GM18861 (cell line): ENCODE results near the gene TNFRSF25.
"Not testable (repeated sequence)": the region's sequence is repeated elsewhere in the genome, so short reads cannot be mapped to it uniquely, and the experiment has no call there.

Experiments used
- ATAC-seq: cut with Tn5 transposase; IDR thresholded peaks from one replicate; pipeline ENCODE4 v1.9.1; 2021; ENCODE audit not compliant: unreplicated experiment

TNFRSF25 gene

GRCh38 chr1:6502000-6502891 is 36.3 kb upstream of the TNFRSF25 start:
- no peak for ATAC-seq

GRCh38 chr1:6501279-6501813 is 35.4 kb upstream of the TNFRSF25 start:
- ATAC-seq: no peak

DNA sequence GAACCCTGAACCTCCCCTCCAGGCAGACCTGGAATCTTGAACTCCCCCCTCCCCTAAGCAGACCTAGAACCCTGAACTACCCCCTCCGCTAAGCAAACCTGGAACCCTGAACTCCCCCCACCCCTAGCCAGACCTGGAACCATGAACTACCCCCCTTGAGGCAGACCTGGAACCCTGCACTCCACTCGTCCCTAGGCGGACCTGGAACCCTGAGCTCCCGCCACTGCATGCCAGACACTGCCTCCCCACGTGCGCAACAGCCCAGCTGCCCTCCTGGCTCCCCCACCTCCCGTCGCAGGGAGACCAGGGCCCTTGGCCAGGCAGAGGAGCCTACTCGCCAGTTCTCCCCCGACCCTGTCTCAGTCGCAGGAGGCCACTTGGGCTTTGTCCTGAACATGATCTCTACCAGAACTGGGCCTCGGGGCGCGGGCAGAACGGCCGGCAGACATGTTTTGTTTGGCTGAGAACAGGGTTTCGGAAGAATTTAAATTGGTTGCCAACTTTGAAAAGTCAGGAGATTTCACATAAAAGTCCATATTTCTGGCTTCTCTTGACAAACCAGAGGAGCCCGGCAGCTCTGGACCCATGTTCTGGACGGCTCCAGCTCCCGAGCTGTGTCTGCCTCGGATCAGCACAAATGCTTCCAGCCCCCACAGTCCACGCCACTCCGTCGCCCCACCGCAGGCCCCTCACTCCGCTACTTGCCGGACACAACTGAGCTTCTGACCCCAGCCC is 34.7 kb upstream of the TNFRSF25 start:
- no peak for ATAC-seq

DNA sequence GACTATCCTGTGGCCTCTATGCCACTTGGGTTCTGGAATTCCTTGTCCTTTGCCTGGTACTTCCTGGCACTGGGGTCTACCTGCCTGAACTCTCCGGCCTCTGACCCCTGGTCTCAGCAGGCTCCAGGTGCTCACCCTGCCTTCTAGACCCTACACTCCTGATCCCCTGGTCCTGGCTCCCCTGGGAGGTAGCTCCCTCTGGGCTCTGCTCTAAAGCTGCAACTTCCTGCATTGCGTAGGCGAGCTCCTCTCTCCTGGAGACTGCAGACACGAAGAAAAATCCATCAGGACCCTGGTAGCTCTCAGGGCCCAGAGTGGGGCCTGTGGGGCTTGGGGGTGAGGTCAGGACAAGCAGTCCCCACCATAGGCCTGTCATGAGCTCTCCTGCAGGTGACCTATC is 33.3 kb upstream of the TNFRSF25 start:
- no peak for ATAC-seq

- ATAC-seq: no peak
These were observed 32.7 kb upstream of the TNFRSF25 start for GRCh38 chr1:6498576-6499111.

DNA sequence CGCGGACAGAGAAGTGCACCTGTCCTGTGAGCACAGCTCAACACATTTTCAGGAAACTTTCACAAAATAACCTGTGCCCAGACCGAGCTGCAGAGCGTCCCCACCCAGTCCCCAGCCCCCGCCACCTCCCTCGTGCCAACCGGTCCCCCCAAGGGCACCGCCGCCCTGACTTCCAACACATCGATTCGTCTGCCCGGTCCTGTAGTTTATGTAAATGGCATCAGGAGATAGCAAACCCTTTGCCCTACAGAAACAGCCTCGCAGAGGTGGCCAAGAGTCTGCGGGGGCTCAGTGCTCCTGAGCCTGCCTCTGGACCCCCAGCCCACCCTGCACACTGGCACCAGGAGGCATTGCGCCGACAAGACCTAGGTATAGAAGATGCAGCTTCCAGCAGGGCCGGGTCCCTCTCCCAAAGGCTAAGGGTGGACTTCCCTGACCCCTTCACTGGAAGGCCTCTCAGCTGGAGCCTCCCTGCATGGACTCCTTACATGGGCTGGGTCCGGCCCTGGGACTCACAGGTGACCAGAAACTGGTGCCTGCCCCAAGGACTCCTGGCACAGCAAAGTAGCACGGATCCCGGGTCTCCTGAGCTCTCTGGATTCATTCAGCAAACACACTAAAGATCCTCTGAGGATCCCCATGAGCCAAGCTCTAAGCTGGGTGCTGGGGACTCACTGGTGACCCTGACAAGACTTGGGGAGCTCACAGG is 32.0 kb upstream of the TNFRSF25 start:
- no peak for ATAC-seq

- ATAC-seq: no peak
These were observed 31.4 kb upstream of the TNFRSF25 start for GRCh38 chr1:6497215-6497866.

DNA sequence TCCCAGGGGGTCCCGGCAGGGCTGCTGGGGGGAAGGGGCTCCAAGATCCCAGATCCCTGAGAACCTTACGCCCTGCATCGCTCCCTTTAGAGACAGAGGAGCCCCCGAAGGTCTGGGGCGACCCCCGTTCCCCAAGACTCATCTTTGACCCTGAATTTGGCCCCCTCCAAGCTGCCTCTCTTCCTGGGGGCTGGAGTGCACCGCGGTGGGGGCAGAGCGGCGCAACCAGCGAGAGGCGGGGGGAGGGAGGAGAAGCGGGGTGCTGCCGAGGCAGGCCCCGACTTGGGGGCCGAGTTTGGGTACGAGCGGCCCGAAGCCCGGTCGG is 30.9 kb upstream of the TNFRSF25 start:
- ATAC-seq: no peak

GRCh38 chr1:6496365-6496721 is 30.4 kb upstream of the TNFRSF25 start:
- ATAC-seq: no peak

DNA sequence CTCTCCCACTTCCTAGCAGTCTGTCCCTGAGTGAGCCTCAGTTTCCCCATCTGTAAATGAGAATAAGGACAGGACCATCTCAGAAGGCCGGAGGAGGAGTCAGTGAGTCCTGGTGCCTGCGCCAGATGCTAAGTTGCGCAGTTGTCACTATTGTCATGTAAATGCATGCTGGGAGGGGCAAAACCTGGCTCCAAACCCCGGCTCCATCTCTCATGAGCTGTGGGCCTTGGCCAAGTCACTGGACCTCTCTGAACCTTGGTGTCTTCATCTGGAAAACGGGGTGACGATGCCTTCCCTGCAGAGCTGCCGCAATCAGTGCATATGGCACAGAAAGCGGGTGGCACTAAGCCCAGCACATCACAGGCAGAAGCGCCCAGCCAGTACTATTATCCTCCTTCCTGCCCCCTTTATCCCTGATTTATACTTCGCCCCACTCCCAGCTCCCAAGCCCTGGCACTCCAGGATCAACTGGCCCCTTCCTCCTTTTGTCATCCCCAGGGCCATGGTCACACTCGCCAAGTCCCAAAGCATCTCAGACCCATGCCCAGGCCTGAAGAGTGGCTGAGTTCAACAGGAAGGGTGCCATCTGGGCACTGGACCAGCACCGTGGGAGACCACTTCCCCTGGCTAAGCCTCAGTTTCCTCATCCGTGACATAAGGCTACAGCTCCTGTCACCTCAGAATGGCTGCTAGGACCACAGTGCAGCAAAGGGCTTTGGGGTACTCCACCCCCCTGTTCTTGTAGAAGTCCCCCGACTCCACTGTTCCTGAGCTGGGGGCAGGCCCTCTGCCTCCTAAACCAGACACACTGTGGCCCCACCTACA is 29.8 kb upstream of the TNFRSF25 start:
- no peak for ATAC-seq

GRCh38 chr1:6495041-6495441 is 29.1 kb upstream of the TNFRSF25 start:
- no peak for ATAC-seq

DNA sequence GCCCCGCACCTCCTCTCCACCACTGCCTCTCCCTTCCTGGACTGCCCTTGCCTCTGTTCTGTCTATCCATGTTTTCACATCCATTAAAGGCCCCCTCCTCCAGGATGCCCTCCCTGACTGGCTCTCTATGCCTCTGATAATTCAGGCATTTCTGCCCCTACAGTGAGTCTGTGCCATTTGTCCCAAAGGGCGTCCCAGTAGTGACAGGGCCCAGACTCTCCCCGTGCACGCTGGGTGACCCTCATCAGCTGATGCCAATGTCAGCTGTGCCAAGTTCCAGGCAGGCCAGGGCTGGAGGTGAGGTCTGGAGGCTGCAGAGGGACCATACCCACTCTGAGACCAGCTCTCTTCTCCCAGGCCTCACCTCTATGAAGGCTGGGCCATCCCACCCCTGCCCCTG is 28.7 kb upstream of the TNFRSF25 start:
- ATAC-seq: no peak

DNA sequence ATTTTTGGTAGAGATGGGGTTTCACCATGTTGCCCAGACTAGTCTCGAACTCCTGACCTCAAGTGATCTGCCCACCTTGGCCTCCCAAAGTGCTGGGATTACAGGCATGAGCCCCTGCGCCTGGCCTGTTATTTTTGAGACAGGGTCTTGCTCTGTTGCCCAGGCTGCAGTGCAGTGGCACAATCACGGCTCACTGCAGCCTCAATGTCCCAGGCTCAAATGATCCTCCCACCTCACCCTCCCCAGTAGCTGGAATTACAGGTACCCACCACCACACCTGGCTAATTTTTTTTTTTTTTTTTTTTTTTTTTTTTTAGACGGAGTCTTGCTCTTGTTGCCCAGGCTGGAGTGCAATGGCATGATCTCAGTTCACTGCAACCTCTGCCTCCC is 27.9 kb upstream of the TNFRSF25 start:
- not testable (repeated sequence) for ATAC-seq

- no peak for ATAC-seq
These were observed 26.0 kb upstream of the TNFRSF25 start for GRCh38 chr1:6491966-6492365.

DNA sequence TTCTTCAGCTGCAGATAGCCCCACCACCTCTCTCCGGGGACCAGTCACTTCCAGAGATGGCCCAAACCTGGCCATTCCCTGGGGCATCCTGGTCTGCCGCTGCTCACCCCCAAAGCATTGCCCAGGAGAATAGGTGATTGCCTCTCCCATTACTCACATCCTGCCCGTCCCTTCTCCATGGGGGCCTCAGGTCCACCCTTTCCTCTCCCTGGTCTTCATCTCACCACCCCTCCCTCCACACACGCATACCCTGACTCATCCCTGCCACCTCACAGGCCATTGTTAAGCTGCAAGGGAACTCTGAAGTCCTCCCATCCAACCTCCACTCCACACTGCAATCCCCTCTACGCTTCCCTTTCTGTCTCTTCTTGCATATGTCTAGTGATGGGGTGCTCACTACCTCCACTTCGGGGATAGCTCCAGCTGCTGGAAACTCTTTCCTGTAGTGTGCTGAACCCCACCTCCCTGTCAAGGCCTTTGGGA is 25.5 kb upstream of the TNFRSF25 start, which contains the start of gene PLEKHG5:
PLEKHG5 (minus strand) TSS at position 188 of the 483 bp plus-strand sequence. CDS start 14,096 bp downstream, outside the sequence.
- ATAC-seq: no peak

DNA sequence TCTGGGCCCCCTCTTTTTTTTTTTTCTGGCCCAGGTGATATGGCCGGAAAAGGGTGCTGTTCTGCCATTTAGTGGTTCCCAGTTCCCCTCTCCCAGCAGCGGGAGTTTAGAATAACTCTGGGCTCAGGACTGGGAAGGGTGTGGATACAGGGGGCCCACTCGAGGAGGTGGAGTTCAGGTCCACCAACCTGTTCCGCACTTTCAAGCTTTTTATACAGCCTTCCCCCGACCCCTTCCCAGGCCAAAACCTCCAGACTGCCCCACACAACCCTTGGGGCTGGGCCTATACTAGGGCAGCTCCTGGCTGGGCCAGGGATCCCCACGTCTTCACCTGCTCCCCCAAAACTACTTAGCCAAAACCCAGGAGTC is 25.1 kb upstream of the TNFRSF25 start:
- ATAC-seq: no peak

GRCh38 chr1:6490181-6491080 is 24.5 kb upstream of the TNFRSF25 start:
- ATAC-seq: no peak

- ATAC-seq: no peak
These were observed 23.8 kb upstream of the TNFRSF25 start for GRCh38 chr1:6489799-6490180.

- ATAC-seq: no peak
These were observed 23.4 kb upstream of the TNFRSF25 start for GRCh38 chr1:6489383-6489765.
